Measurements from ENCODE around the gene ARHGEF12. TPM values are rescaled to one million over a fixed set of nuclear protein-coding genes. Genes with fewer than 3 reads are reported as not detected.

The ARHGEF12 gene
- total RNA-seq, 1 donor, result 134 TPM

DNA sequence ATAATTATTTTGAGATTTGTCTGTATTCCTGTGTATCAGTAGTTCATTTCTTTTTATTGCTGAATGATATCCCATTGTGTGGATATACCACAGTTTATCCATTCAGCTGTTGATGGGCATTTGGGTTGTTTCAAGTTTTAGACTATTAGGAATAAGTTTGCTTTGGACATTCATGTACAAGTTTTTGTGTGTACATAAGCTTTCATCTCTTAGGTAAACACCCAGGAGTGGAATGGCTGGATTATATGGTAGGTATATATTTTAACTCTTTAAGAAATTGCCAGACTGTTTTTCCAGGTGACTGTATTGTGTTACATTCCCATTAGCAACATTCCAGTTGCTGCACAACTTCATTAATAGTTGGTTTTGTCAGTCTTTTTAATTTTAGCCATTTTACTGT lies 52.0 kb downstream of the ARHGEF12 start:
- Histone ChIP-seq H3K36me3 (ENCODE audit: insufficient read depth, low read length) (no peaks in the 10 kb centered on the region), H3K79me2 (ENCODE audit: insufficient read depth, low read length) (peaks cover 97% of the 10 kb centered on the region), H3K4me1 (ENCODE audit: insufficient read depth, low read length) (peaks cover 40% of the 10 kb centered on the region), H3K27me3 (ENCODE audit: insufficient read depth, low read length) (no peaks in the 10 kb centered on the region), H3K27ac (ENCODE audit: low read depth, low read length) (no peak overlapping the region), H3K4me2 (ENCODE audit: insufficient read depth, low read length) (no peak overlapping the region), H2AFZ (ENCODE audit: low read length) (no peak overlapping the region), H3K4me3 (ENCODE audit: insufficient read depth, low read length) (no peak overlapping the region), H4K20me1 (ENCODE audit: insufficient read depth, low read length) (peaks cover 66% of the 10 kb centered on the region), H3K9me3 (ENCODE audit: low read depth, low read length) (no peaks in the 10 kb centered on the region)
- DNase-seq (ENCODE audit: insufficient read length, low spot score, missing footprints), result no peak
- TF ChIP-seq CTCF (IDR thresholded peaks at IDR 0.05; ENCODE audit: extremely low read depth, low read depth, low read length), result no peak

DNA sequence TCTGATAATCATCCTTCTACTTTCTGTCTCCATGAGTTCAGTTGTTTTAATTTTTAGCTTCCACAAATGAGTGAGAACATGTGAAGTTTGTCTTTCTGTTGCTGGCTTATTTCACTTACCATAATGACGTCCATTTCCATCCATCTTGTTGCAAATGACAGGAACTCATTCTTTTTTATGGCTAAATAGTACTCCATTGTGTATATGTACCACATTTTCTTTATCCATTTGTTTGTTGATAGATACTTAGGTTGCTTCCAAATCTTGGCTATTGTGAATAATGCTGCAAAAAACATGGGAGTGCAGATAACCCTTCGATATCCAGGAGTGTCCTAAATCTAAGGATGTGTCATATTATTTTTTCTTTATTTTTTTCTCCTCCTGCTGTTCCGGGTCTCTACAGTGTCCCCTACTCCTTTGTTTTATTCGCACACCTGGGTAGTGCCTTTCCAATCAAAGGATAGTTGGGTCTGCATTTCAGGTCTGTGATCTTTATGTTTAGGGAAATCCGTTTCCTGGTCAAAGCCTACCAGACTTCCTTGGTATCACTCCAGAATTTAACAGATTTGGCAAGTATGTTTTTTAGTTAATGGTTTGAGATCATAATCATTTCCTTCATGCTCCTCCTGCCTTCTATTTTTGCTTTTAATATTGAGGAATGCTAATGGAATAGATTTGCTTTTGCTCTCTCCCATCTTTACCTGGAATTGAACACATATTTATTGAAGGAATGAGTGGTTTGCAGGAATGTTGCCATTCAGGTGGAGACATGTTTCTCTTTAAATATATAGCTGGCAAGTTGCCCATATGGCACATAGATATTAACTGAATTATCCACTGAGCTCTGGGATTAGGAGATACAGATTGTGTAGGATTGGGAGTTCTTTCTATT lies 53.7 kb downstream of the ARHGEF12 start:
- H2AFZ ChIP-seq (ENCODE audit: low read length), result no peak overlapping the region
- H3K27ac ChIP-seq (ENCODE audit: low read depth, low read length), result no peak overlapping the region
- peaks cover 97% of the 10 kb centered on the region for H3K79me2 ChIP-seq (ENCODE audit: insufficient read depth, low read length)
- peaks cover 26% of the 10 kb centered on the region for H3K4me1 ChIP-seq (ENCODE audit: insufficient read depth, low read length)
- TF ChIP-seq CTCF (IDR thresholded peaks at IDR 0.05; ENCODE audit: extremely low read depth, low read depth, low read length), result no peak
- H3K27me3 ChIP-seq (ENCODE audit: insufficient read depth, low read length), result no peaks in the 10 kb centered on the region
- H3K9me3 ChIP-seq (ENCODE audit: low read depth, low read length), result no peaks in the 10 kb centered on the region
- no peaks in the 10 kb centered on the region for H3K36me3 ChIP-seq (ENCODE audit: insufficient read depth, low read length)
- no peak for DNase-seq (ENCODE audit: insufficient read length, low spot score, missing footprints)
- no peak overlapping the region for H3K4me3 ChIP-seq (ENCODE audit: insufficient read depth, low read length)
- no peak overlapping the region for H3K4me2 ChIP-seq (ENCODE audit: insufficient read depth, low read length)
- H4K20me1 ChIP-seq (ENCODE audit: insufficient read depth, low read length), result peaks cover 50% of the 10 kb centered on the region

DNA sequence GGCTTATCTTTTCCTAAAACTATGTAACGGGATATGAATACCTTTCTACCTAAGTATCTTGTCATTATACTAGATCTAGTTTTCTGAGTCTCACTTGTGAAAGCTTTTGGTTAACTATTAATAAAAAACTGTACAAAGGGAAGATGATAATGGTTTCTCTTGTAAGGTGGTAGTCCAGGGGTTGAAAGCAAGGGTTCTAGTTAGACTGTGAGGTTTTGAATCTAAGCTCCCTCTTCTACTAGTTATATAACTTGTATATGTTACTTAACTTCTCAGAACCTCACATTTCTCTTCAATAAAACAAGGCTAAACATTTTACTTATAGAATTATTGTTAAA lies 54.3 kb downstream of the ARHGEF12 start:
- Histone ChIP-seq H3K4me3 (ENCODE audit: insufficient read depth, low read length) (no peak overlapping the region), H4K20me1 (ENCODE audit: insufficient read depth, low read length) (peaks cover 46% of the 10 kb centered on the region), H3K4me2 (ENCODE audit: insufficient read depth, low read length) (no peak overlapping the region), H3K27ac (ENCODE audit: low read depth, low read length) (no peak overlapping the region), H3K36me3 (ENCODE audit: insufficient read depth, low read length) (no peaks in the 10 kb centered on the region), H3K9me3 (ENCODE audit: low read depth, low read length) (no peaks in the 10 kb centered on the region), H2AFZ (ENCODE audit: low read length) (no peak overlapping the region), H3K4me1 (ENCODE audit: insufficient read depth, low read length) (peaks cover 20% of the 10 kb centered on the region), H3K27me3 (ENCODE audit: insufficient read depth, low read length) (no peaks in the 10 kb centered on the region), H3K79me2 (ENCODE audit: insufficient read depth, low read length) (peaks cover 96% of the 10 kb centered on the region)
- DNase-seq (ENCODE audit: insufficient read length, low spot score, missing footprints), result no peak
- no peak for TF ChIP-seq CTCF (IDR thresholded peaks at IDR 0.05; ENCODE audit: extremely low read depth, low read depth, low read length)

DNA sequence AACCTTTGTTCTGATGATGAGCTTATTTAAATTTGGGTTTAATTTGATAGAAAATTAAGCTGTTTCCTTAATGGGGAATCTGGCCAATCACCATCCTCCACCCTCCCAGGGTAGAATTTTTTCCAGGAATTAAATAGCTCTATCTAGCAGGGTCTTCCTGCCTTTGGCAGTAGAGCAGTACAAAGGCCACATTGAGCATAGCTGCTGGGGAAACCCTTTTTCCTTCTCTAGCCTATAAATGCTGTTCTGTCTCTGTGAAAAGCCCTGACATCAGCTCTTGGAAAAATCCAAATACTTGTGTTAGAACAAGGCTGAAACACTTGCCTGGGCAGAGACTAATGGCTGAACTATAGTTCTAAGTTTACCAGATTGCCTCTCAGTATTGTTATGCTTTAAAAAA lies 55.1 kb downstream of the ARHGEF12 start:
- TF ChIP-seq CTCF (IDR thresholded peaks at IDR 0.05; ENCODE audit: extremely low read depth, low read depth, low read length), result no peak
- Histone ChIP-seq H3K27me3 (ENCODE audit: insufficient read depth, low read length) (no peaks in the 10 kb centered on the region), H3K36me3 (ENCODE audit: insufficient read depth, low read length) (no peaks in the 10 kb centered on the region), H3K4me3 (ENCODE audit: insufficient read depth, low read length) (no peak overlapping the region), H3K4me1 (ENCODE audit: insufficient read depth, low read length) (peaks cover 14% of the 10 kb centered on the region), H4K20me1 (ENCODE audit: insufficient read depth, low read length) (peaks cover 46% of the 10 kb centered on the region), H3K27ac (ENCODE audit: low read depth, low read length) (no peak overlapping the region), H3K4me2 (ENCODE audit: insufficient read depth, low read length) (no peak overlapping the region), H3K79me2 (ENCODE audit: insufficient read depth, low read length) (peaks cover 96% of the 10 kb centered on the region), H3K9me3 (ENCODE audit: low read depth, low read length) (no peaks in the 10 kb centered on the region), H2AFZ (ENCODE audit: low read length) (no peak overlapping the region)
- no peak for DNase-seq (ENCODE audit: insufficient read length, low spot score, missing footprints)
